Uterus (tissue), 2 donors: ENCODE data around the gene THSD4.

ENCODE experiments used
- POLR2A ChIP-seq, 2 donors: fragments of 450-650 bp; IDR thresholded peaks; one replicate each; pipeline ENCODE4 v1.6.1; 2016; ENCODE audit warnings: antibody characterized with exemption in 2 of 2, mild to moderate bottlenecking in 1 of 2, moderate library complexity in 1 of 2
- TF ChIP-seq, protein P1 (sequence below), 4 experiments: fragments of 200-600 bp in 2 of 4; fragments of 450-650 bp in 2 of 4; sonication (generic) in 2 of 4; IDR thresholded peaks; one replicate each; pipeline ENCODE4 v1.5.1; 2016 to 2019; ENCODE audit warnings: antibody characterized with exemption in 4 of 4, mild to moderate bottlenecking in 2 of 4, moderate library complexity in 1 of 4

- TF ChIP-seq, protein P1, sequence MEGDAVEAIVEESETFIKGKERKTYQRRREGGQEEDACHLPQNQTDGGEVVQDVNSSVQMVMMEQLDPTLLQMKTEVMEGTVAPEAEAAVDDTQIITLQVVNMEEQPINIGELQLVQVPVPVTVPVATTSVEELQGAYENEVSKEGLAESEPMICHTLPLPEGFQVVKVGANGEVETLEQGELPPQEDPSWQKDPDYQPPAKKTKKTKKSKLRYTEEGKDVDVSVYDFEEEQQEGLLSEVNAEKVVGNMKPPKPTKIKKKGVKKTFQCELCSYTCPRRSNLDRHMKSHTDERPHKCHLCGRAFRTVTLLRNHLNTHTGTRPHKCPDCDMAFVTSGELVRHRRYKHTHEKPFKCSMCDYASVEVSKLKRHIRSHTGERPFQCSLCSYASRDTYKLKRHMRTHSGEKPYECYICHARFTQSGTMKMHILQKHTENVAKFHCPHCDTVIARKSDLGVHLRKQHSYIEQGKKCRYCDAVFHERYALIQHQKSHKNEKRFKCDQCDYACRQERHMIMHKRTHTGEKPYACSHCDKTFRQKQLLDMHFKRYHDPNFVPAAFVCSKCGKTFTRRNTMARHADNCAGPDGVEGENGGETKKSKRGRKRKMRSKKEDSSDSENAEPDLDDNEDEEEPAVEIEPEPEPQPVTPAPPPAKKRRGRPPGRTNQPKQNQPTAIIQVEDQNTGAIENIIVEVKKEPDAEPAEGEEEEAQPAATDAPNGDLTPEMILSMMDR (IDR thresholded peaks at IDR 0.05), result no peak
- TF ChIP-seq POLR2A (IDR thresholded peaks at IDR 0.05), result no peak
Observed at GRCh38 chr15:71071529-71071928, 43.7 kb upstream of the THSD4 start.
